HL-60 (cell line): Measurements from ENCODE around the gene CLTB. TPM values are rescaled to one million over a fixed set of nuclear protein-coding genes. Genes with fewer than 3 reads are reported as not detected.

Experiments
- DNase-seq, 2 experiments: peaks; one replicate each; pipeline ENCODE4 v3.0.0-alpha.2; 2010 to 2020; ENCODE audit warnings: low read depth in 1 of 2, low spot score in 1 of 2
- H3K27ac ChIP-seq: fragments of 250-450 bp; sonication (Bioruptor Pico); replicated peaks from 2 replicates; pipeline ENCODE4 v1.5.1; 2020; ENCODE audit warnings: mild to moderate bottlenecking, moderate library complexity
- H3K27me3 ChIP-seq: fragments of 250-450 bp; sonication (Bioruptor Pico); 2 replicates; pipeline ENCODE4 v1.5.1; 2021; ENCODE audit warnings: mild to moderate bottlenecking, moderate library complexity; ENCODE audit not compliant: insufficient read depth, poor library complexity, severe bottlenecking
- H3K4me3 ChIP-seq: replicated peaks from 2 replicates; pipeline ENCODE4 v1.5.1; 2011; ENCODE audit warnings: mild to moderate bottlenecking, control low read depth, low read length; ENCODE audit not compliant: insufficient read depth
- GABPA ChIP-seq: IDR thresholded peaks from 2 replicates; pipeline ENCODE4 v1.6.1; 2012; ENCODE audit warnings: low read depth
- POLR2AphosphoS5 ChIP-seq: IDR thresholded peaks from 2 replicates; pipeline ENCODE4 v1.6.1; 2012; ENCODE audit warnings: low read depth
- SPI1 ChIP-seq: IDR thresholded peaks from 2 replicates; pipeline ENCODE4 v1.6.1; 2012; ENCODE audit warnings: low read depth, mild to moderate bottlenecking, borderline replicate concordance
- microRNA-seq: library from miRNA; unstranded; fragments of <30 nt; microRNA quantifications from one replicate; pipeline ENCODE4, GENCODE V29; 2018
- TF ChIP-seq, protein P1 (sequence below): IDR thresholded peaks from 2 replicates; pipeline ENCODE4 v1.6.1; 2012; ENCODE audit warnings: low read depth; ENCODE audit not compliant: insufficient replicate concordance
- TF ChIP-seq, protein P2 (sequence below): IDR thresholded peaks from one replicate; pipeline ENCODE4 v1.5.1; 2011; ENCODE audit warnings: low read length, control low read depth, inconsistent platforms; ENCODE audit not compliant: insufficient read depth

The CLTB gene

DNA sequence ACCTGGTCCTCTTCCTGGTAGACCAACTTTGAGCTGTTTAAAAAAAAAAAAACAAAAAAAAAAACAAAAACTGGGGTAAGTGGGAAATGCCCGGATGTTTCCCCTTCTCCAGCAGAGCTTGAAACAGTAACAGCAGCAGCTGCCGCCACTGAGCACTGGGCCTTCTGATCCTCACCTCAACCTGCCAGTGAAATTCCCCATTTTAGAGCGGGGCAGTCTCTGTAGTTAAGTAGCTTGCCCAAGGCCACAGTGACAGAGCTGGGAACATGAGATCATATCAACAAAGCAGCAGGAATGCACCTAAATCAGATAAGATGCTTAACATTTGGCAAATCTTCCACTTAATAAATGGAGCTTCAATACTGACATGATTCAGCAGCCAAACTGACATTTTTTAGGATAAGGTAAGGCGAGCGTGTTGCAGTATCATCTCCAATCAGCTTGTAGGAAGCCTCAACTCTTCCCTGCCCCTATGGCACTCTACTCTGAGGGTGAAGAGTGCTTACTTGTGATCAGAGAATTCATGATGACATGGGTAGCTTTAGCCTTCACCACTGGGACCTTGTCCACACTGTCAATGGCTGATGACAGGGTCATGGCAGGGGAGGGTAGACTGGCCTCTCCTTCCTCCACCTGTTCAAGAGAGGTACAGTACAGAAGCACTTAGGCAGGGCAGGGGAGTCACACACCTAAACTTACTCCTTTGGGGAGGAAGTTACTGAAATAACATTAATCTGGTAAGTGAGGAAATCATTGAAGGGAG lies 64.0 kb downstream of the CLTB start:
- Histone ChIP-seq H3K4me3 (no peak overlapping the region), H3K27ac (no peak overlapping the region), H3K27me3 (no peaks in the 10 kb centered on the region)
- TF ChIP-seq, protein P1, sequence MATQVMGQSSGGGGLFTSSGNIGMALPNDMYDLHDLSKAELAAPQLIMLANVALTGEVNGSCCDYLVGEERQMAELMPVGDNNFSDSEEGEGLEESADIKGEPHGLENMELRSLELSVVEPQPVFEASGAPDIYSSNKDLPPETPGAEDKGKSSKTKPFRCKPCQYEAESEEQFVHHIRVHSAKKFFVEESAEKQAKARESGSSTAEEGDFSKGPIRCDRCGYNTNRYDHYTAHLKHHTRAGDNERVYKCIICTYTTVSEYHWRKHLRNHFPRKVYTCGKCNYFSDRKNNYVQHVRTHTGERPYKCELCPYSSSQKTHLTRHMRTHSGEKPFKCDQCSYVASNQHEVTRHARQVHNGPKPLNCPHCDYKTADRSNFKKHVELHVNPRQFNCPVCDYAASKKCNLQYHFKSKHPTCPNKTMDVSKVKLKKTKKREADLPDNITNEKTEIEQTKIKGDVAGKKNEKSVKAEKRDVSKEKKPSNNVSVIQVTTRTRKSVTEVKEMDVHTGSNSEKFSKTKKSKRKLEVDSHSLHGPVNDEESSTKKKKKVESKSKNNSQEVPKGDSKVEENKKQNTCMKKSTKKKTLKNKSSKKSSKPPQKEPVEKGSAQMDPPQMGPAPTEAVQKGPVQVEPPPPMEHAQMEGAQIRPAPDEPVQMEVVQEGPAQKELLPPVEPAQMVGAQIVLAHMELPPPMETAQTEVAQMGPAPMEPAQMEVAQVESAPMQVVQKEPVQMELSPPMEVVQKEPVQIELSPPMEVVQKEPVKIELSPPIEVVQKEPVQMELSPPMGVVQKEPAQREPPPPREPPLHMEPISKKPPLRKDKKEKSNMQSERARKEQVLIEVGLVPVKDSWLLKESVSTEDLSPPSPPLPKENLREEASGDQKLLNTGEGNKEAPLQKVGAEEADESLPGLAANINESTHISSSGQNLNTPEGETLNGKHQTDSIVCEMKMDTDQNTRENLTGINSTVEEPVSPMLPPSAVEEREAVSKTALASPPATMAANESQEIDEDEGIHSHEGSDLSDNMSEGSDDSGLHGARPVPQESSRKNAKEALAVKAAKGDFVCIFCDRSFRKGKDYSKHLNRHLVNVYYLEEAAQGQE = no peak
- TF ChIP-seq GABPA (no peak), POLR2AphosphoS5 (no peak), SPI1 (no peak)
- no peak for DNase-seq

DNA sequence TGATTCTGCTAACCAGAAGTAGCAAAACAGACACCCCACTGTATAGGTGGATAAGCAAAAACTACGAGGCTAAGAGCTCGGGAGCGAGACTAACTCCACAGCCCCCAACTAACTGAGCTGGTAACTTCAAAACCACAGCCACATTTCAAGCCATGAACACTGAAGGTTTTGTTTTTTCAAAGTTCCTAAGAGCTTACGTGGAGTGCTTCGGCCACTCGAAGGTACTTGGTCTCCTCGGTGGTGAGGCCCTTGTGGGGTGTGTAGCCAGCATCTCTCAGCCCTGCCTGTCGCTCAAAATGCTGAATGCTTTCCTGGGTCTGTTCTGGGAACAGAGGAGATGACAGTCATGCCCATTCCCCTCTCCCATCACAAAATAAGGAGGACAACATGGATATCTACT lies 65.9 kb downstream of the CLTB start:
- DNase-seq = no peak
- Histone ChIP-seq H3K27me3 (no peaks in the 10 kb centered on the region), H3K4me3 (no peak overlapping the region), H3K27ac (no peak overlapping the region)
- TF ChIP-seq, protein P1 = no peak
- TF ChIP-seq, protein P2, sequence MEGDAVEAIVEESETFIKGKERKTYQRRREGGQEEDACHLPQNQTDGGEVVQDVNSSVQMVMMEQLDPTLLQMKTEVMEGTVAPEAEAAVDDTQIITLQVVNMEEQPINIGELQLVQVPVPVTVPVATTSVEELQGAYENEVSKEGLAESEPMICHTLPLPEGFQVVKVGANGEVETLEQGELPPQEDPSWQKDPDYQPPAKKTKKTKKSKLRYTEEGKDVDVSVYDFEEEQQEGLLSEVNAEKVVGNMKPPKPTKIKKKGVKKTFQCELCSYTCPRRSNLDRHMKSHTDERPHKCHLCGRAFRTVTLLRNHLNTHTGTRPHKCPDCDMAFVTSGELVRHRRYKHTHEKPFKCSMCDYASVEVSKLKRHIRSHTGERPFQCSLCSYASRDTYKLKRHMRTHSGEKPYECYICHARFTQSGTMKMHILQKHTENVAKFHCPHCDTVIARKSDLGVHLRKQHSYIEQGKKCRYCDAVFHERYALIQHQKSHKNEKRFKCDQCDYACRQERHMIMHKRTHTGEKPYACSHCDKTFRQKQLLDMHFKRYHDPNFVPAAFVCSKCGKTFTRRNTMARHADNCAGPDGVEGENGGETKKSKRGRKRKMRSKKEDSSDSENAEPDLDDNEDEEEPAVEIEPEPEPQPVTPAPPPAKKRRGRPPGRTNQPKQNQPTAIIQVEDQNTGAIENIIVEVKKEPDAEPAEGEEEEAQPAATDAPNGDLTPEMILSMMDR = no peak
- TF ChIP-seq SPI1 = no peak
- no peak for TF ChIP-seq POLR2AphosphoS5
- no peak for TF ChIP-seq GABPA

GRCh38 chr5:176342766-176343458 lies 73.4 kb downstream of the CLTB start:
- no peak for DNase-seq
- TF ChIP-seq GABPA (no peak), SPI1 (no peak), POLR2AphosphoS5 (no peak)
- TF ChIP-seq, protein P2 = no peak
- TF ChIP-seq, protein P1 = no peak
- Histone ChIP-seq H3K27ac (no peak overlapping the region), H3K4me3 (no peak overlapping the region), H3K27me3 (no peaks in the 10 kb centered on the region)

Small RNA genes lying within 50 kb of the gene (microRNA-seq; reads per million reads assigned to microRNA genes)
- not detected for gene MIR1271
